EL (cell line): ENCODE results near the gene UCP2.

Source experiments
- DNase-seq: peaks from one replicate; pipeline ENCODE4 v3.0.0-alpha.2; 2016

The UCP2 gene

DNA sequence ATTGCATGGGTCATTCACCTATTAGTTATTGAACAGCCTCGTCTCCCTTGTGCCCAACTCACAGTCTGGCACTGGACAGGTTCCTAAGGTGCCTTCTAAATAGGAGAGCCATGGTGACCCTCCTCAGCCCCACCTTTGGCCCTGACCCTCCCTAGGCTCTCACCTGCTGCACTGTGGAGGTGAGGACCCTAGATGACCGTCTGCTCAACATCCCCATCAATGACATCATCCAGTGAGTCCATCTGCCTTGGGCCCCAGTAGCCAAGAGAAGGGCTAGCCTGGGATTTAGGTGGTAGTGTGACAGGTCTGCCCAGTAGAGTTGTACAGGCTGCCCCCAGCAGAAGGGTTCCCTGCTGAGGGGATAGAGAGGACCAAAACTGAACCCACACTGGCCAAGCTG is 13.6 kb downstream of the UCP2 start:
- DNase-seq, result no peak

DNA sequence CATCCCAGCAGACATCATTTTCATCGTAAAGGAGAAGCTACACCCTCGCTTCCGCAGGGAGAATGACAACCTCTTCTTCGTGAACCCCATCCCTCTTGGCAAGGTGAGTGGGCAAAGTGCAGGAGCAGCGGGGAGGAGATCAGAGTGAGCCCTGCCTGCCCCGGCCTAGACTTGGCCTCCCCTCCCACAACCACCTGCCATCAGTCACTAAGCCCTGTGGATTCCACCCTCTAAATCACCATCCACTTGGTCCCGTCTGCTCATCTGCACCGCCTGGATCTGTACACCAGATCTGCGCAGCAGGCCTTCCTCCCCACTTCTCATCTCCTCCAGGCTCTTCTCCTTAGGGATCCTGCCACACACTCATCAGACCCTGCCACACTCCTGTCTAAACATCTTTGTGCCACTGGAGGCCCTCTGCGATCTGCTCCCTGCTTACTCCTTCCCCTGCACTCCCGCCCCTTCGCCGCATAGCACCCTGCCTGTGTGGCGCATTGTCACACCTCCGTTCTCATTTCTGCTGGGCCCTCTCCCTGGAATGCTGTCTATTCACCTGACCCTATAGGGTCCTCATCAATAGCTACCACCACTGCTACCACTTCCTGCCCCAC is 14.2 kb downstream of the UCP2 start:
- no peak for DNase-seq

DNA sequence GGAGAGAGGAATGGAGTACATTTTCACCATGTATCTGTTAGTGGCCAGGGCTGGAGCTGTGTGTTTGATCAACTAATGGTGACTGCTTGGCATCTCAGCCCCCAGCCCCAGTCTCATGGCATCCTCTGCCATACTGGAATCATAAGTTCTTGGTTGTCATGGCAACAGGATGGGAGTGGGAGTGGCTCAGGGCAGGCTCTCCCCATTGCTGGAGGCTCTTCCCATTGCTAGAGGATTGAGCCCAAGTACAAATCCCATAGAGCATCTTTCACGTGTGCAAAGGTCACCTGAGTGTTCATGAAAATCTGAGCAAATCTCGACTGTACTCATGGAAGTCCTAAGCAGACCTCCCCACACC is 16.9 kb downstream of the UCP2 start:
- DNase-seq, result no peak

DNA sequence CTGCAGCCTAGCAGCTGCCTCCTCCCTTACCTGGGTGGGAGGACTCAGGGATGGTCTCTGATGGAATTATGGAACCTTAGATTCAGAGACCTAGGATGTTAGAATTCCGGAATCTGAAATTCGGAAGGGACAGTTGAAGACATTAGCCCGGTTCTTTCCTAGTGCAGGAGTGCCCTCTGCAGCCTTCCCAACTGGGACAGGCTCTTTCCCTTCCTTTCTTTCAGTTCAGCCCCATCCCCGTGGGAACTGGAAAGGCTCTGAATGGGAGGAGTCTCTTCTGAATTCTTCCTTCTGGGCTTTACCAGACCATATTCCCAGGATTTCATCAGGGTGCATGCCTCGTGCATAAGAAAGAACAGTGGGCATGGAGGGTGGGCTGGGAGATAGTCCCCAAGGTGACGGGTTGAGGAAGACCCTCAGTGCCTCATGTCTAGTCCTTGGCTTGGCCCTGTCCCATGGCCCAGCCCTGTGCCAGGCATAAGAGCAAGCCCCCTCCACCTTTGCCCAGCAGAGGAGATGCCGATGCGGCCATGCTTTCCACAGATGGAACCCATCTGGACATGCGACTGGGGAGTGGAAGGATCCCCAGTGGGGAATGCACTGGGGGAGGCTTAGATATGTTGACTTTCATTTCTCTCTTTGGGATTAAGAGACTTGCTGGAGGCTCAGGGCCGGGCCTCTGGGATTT is 17.4 kb downstream of the UCP2 start:
- DNase-seq, result peak; percentile 33

DNA sequence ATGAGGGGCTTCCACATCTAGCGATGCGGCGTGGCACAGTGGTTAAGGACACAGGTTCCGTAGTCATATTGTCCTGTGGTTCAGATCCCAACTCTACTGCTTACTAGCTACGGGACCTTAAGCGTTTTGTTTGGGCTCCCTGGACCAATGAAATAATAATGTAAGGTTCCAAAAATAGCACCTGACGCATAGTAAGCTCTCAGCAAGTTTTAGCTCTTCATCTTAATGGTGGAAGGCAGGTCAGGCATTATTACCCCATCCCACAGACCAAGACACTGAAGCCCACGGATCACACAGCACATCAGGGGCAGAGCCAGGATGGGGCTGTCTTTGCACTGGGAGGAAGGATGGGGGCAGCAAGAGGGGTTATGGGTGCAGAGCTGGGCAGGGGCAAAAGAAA is 18.8 kb downstream of the UCP2 start:
- DNase-seq, result no peak

DNA sequence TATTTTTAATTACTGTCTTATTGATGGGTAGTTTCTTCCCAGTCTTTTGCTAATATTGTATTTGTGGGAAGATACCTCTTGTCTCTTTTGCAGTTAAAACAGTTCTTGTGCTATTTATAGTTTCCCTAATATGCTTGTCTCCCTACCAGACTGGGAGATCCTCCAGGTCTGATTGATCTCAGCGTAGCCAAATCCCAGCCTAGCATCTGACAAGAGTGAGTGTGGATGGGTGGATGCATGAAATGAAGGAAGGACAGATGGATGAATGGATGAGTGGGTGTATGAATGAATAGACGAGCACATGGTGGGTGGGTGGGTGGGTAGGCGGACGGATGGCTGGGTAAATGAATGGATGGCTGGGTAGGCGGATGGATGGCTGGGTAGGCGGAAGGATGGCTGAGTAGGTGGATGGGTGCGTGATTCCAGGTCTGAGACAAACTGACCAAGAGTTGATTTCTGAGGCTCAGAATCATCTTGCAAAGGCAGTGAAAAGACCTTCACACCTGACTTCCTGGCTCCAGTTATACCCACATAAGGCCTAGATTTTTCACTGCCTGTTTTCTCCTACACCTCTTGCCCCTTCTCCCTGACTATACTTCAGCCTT is 20.4 kb downstream of the UCP2 start:
- DNase-seq, result no peak

DNA sequence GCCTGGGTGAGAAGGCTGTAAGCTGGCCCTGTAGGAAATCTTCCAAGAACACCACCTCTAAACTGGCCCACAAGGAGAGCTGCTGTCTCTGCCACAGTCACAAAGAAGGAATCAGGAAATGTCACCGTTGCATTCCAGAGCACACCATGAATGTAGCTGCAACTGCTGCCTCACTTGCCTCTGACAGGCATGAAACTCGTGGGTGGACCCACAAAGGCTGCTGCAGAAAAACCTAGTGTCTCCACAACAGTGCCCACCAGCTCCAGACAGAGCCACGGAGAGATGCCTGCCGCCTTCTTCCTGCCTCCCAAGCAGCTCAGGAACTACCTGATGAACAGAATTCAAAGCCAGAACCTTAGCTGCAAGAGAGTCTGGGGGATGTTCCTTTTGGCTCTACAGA is 21.3 kb downstream of the UCP2 start:
- DNase-seq, result peak; percentile 56

DNA sequence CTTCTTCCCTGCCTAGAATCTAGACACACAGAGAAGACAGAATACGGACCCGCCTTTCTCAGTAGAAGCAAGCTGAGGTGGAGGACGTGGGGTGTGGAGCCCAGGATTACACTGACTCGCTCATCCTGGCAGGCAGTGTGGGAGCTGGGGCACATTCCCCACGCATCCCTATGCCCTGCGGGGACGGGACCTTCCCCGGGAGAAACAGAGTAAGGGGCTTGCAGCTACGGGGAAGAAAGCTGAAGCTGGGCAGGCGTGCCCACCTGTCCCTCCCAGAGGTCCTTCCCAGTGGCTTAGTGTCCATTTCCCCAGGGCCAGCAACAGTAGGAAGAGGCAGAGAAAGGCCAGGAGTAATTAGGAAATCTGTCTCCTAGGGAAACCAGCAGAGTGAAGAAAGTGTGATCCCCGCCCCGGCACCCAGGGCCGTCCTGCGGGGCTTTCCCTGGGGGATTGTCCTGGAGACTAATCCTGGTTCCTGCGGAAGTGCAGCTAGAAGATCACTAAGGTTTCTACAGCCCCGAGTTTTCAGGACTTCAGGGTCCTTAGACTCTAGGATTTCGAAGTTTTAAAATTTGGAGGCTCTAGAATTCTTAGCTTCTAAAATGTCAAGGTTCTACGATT is 24.0 kb downstream of the UCP2 start:
- DNase-seq, result no peak

DNA sequence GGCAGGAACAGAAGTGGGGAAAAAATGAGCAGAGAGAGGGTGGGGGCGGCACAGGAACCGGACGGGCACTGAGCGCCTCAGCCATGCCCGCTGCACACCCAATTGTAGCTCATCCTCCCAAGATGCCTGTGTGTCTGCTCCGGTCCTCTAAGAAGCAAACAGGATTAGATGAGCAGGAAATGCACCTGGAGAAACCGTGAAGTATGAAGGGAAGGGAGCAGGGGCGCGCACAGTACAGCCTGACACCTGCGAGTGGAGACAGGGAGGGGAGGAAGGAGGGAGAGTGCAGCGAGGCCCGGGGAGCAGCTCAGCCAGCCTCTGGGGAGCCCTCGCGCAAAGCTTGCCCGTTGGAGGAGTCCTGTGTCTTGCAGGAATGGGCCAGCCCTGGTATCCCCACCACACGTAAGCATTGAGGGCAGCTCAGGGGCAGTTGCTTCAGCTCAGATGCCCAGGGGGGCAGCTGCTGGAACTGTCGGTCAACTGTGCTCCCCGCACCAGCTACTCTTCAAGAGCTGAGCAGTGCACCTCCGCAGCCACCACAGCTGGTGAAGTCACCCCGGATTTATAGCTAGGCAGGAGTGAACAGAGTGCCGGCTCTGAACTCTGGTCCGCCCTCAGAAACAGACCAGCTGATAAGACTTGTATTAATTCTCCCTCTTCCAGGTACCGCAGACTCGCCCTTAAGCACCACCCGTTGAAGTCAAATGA is 24.8 kb downstream of the UCP2 start:
- DNase-seq, result no peak

DNA sequence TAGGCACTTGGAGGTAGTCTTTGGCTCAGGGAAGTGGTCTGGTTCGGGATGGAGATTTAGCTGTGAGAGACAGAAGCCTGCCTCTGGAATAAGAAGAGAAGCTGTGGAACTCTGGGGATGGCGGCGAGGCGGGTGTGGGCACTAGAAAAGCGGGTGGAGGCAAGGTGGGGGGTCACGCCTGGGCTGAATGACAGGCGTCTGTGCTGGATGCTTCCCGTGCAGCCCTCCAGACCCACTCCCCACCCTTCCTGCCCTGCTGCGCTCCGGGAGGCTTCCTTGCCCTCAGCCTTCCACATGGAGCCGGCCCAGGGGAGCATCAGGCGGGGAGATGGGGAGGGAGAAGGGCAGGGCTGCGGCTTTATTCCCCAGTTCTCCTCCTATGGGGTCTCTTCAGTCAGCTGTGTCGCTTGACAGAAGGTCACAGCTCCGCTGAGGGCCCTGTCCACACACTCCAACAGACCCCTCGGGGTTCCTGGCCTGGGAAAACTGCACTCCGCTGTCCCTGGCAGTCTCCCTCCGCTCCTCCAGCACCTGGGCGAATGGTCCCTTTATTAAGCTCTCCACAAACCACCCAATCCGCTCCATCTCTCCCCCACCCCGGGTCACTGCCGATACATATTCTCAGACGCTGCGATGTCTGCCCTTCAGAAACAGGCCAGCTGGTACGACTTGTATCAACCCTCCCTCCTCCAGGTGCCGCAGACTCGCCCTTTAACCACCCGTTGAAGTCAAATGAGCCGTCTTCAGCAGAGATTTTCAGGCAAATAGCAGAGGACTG is 25.6 kb downstream of the UCP2 start:
- DNase-seq, result no peak

DNA sequence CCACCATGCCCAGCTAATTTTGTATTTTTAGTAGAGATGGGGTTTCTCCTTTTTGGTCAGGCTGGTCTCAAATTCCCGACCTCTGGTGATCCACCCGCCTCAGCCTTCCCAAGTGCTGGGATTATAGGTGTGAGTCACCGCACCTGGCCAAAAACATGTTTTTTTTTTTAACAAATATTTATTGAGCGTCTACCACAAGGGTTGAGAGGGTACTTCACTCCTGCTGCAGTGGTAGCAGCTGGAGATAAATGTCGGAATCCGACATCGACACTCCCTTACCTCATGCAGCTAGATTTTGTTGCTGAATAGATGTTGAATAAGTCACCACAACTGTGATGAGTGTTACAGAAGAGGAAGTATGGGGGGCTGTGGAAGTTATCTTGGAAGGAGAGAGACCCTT is 30.8 kb downstream of the UCP2 start:
- DNase-seq, result no peak

DNA sequence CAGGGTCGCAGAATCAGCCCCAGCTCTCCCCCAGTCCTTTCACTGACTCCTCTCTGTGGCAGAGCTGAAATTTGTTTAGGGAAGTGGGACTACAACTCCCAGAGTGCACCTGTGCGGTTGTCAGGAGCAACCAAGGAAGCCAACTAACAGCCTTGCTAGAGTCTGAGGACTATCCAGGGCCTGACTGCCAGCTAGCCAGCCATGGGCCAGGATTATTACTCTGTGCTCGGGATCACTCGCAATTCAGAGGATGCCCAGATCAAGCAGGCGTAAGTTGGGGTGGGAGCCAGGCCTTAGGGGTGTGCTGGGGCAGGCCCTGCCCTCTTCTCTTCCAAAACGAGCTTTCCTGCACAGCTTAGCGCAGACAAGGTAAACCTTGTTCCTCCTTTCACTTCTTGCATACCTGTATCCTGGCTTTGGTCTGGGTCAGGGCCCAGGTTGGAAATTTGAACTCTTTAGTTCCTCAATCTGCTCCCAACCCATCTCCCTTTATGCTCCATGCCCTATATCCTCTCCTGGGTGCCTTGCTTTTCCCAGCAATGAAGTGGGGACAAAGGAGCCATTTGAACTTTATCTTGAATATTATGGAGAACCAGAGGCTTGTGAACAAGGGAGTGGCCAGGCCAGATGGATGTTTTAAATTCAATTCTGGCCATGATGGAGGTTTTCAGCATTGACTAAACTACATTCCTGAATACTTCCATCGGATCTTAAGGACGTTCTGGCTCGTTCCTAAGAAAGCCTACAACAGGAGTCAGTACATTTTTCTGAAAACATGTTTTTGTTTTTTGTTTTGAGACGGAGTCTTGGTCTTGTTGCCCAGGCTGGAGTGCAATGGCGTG is 31.6 kb downstream of the UCP2 start, which contains the start of gene DNAJB13:
DNAJB13 (plus strand) TSS at position 158 of the 842 bp plus-strand sequence; CDS start at position 202, 44 bp downstream.
- peak; percentile 50 for DNase-seq

DNA sequence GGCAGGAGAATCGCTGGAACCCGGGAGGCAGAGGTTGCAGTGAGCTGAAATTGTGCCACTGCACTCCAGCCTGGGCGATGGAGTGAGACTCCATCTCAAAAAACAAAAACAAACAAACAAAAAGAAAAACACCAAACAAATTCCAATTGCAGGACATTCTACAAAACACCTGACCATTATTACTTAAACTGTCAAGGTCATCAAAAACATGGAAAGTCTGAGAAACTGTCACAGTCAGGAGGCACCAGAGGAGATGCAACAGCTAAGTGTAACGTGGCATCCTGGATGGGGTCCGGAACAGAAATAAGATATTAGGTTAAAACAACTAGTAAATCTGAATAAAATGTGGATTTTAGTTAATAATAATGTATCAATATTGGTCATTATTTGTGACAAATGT is 32.7 kb downstream of the UCP2 start:
- DNase-seq, result no peak

DNA sequence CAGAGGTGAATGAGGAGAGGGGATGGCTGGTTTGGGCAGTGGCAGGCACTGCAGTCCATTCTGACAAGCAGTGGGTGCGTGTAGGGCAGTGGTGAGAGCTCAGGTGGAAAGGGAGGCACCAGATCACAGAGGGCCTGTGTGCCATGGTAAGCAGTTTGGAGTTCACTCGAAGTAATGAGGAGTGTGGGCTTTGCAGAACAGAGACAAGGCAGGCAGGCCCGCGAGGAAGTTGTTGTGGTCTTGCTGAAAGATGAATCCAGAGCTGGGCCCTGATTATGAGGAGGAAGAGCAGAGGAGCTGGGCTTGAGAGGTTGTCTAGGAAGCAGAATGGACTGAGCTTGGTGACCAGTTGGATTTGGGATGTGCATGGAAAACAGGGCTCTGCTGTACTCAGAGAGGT is 33.4 kb downstream of the UCP2 start:
- DNase-seq, result no peak

DNA sequence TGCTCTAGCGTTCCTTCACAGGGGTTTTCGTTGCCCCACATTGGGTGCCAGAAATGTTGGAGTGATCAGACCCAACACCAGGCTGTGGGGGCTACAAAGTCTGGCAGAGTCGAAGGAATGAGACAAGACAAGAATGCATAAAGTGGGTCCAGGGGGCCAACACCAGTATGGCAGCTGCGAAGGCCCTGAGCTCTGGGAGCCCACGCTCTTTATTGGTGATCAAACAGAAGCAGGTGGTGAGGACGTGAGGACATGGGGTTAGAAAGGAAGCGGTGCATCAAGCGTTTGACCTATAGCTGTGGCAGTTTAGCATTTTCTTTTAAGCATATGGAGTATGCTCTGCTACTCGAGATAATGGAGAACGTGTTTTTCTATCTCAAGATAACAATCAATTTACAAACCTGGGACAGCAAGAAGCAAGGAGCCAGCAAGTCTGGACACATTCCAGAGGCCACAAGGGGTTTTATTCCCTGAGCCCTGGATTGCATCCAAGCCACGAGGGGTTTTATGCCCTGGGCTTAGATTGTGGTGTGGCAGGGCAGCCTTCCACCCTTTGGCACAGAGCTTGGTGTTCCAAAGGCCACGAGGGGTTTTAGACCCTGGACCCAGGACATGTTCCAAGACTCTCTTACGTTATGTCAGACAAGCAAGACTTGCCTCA is 35.7 kb downstream of the UCP2 start:
- DNase-seq, result no peak

DNA sequence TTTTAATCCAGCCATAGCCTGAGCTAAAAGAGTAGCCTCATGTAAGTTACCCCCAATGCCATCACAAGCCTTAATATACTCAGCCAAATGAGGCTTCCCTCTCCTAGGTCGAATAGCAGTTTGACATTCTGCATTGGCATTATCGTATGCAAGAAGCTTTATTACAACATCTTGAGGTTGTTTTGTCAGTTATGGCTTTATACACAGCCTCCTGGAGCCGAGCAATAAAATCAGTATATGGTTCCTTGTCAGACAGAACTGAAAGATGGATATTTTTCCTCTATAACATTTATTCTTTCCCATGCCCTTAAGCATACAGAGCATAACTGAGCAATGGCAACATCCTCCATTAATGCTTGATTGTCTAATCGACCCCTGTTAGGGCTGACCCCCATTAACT is 37.2 kb downstream of the UCP2 start:
- DNase-seq, result no peak

DNA sequence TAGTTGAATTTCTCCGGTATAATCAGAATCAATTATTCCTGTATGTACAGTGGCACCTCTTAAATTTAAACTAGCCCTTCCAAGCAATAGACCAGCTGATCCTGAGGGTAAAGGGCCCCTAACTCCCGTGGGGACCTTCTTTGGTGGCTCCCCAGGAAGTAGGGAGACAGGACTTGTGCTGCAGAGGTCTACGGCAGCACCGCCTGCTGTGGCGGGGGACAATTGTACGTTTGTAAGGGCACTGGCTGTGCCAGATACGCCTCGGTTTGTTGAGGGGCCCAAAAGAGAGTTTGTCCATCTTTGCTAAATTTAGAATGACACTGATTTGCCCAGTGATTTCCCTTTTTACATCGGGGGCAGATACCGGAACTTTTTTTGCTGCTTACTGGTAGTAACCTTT is 37.7 kb downstream of the UCP2 start:
- DNase-seq, result no peak

DNA sequence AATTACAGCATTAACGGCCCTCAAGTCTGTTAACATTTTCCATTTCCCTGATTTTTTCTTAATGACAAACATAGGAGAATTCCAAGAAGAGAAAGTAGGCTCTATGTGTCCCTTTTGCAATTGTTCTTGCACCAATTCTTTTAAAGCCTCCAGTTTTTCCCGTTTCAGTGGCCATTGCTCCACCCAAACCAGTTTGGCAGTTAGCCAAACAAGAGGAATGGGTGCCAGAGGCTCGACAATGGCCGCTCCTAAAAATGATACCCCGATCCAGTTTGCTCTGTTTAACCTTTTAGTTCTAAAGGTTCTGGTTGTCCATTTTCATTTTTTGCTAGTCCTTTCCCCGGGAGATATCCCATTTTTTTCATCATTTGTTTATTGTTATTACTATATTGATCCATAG is 38.6 kb downstream of the UCP2 start:
- no peak for DNase-seq

DNA sequence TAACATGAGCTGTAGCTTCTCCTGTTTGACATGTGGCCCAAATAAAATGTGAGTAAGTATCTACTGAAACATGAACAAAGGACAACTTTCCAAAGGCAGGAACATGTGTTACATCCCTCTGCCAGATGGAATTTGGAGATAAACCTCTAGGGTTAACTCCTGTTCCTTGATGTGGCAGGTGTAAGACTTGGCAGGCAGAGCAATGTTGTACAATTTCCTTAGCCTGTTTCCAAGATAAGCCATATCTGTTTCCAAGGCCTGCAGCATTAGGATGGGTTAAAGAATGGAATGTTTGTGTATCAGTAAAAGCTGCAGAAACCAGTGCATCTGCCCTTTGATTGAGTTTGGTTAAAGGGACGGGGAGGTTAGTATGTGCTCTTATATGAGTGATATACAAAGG is 40.6 kb downstream of the UCP2 start:
- no peak for DNase-seq

DNA sequence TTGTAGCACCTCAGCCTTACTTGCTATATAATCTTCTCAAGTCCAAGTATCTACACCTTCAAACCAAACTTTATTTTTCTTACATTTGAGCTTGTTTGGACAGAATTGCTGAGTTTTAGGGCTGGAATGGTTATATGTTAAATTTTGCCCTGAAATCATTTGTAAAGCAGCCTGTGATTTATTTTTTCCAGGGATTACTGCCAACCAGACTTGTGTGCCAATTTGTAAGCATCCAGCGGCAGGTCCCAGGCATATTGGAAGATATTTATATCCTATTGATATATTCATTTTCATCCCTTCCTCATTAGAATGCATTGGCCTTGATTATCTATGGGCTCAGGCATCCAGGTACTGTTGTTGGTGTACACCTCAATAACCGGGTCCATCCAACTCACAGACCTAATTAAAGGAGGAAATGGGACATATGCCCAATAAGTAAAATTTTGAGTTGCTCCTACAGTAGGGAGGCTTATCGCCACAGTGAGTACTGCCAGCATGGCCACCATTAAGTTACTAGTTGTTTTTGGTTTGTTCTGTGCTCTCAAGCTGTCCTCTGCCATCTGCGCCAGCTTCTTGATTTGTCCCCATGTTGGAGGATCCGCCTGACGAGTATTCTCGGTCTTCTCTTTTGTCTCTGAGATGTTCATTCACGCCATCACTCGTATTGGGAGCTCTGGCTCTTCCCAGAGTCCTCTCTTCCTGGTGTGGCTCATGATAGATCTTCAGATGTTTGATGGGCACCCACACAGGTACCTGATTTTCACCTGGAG is 41.7 kb downstream of the UCP2 start:
- no peak for DNase-seq
